GM12878 (cell line): ENCODE measurements around the gene SKIC8. TPM values are rescaled to one million over a fixed set of nuclear protein-coding genes. Genes with fewer than 3 reads are reported as not detected.

ENCODE experiments used
- BRCA1 ChIP-seq: IDR thresholded peaks from 2 replicates; pipeline ENCODE4 v1.6.1; 2011; ENCODE audit warnings: low read depth, low read length, improper control_type of control experiment
- CUX1 ChIP-seq: IDR thresholded peaks from 2 replicates; pipeline ENCODE4 v1.6.1; 2012; ENCODE audit warnings: improper control_type of control experiment, low read depth, low read length; ENCODE audit not compliant: insufficient replicate concordance
- EGR1 ChIP-seq, 2 experiments: IDR thresholded peaks; 1 replicate in 1 of 2; 2 replicates in 1 of 2; pipeline ENCODE4 v1.6.1; 2011 to 2012; ENCODE audit warnings: low read depth in 2 of 2, low read length in 2 of 2, borderline replicate concordance in 1 of 2, mild to moderate bottlenecking in 1 of 2, moderate library complexity in 1 of 2
- EP300 ChIP-seq, 2 experiments: fragments of 150-350 bp in 1 of 2; IDR thresholded peaks; 2 replicates each; pipeline ENCODE4 v1.6.1; 2011 to 2012; ENCODE audit warnings: low read depth in 2 of 2, low read length in 2 of 2, borderline replicate concordance in 1 of 2, improper control_type of control experiment in 1 of 2, inconsistent platforms in 1 of 2; ENCODE audit not compliant: control insufficient read depth in 1 of 2
- KLF5 ChIP-seq: fragments of 450-650 bp; IDR thresholded peaks from 2 replicates; pipeline ENCODE4 v1.6.1; 2014; ENCODE audit warnings: mild to moderate bottlenecking; ENCODE audit not compliant: partially characterized antibody
- NFYA ChIP-seq: IDR thresholded peaks from 2 replicates; pipeline ENCODE4 v1.6.1; 2011; ENCODE audit warnings: low read depth, mild to moderate bottlenecking, low read length, improper control_type of control experiment, borderline replicate concordance
- RAD21 ChIP-seq: IDR thresholded peaks from 2 replicates; pipeline ENCODE4 v1.6.1; 2011; ENCODE audit warnings: mild to moderate bottlenecking, low read depth, low read length, moderate library complexity; ENCODE audit not compliant: insufficient read depth
- TAF1 ChIP-seq: IDR thresholded peaks from 2 replicates; pipeline ENCODE4 v1.6.1; 2011; ENCODE audit warnings: mild to moderate bottlenecking, low read depth, low read length, borderline replicate concordance
- polyA plus RNA-seq, 11 experiments: library from polyadenylated mRNA; depleted of rRNA in 4 of 11; unstranded in 6 of 11; stranded (reverse) in 5 of 11; fragments of >200 nt; fragmentation: Nextera tagmentation in 4 of 11; fragmentation: Illumina TruSeq in 1 of 11; extraction: Ambion mirVana in 4 of 11; extraction: Trizol in 1 of 11; gene quantifications; 1 replicate in 1 of 11; 2 replicates in 10 of 11; pipeline versions ENCODE4 v1.2.1 to v1.2.3, GENCODE V29; 2011 to 2016; ENCODE audit warnings: inconsistent platforms in 2 of 11, missing spikeins in 2 of 11, low read depth in 1 of 11
- total RNA-seq, 4 experiments: library from RNA; depleted of rRNA in 3 of 4; stranded (reverse); fragments of >200 nt in 3 of 4; fragmentation: Illumina TruSeq in 1 of 4; extraction: Trizol in 1 of 4; gene quantifications; 2 replicates each; pipeline versions ENCODE4 v1.2.1 to v1.2.3, GENCODE V29; 2013 to 2021

Gene SKIC8
- total and polyA plus RNA-seq, 10 of the 15 experiments (the other 5 are each of a cell fraction or from before 2014, with no cell fraction given): 57.0 to 288 (median 128) TPM

- TF ChIP-seq CUX1 (no peak), EP300 (IDR thresholded peaks at IDR 0.05; ENCODE audit: borderline replicate concordance in 1 of 2, control insufficient read depth in 1 of 2, low read depth in 2 of 2, low read length in 2 of 2) (no peak), NFYA (no peak), BRCA1 (0 out of 2 replicates have a peak, but pooled peaks have one; percentile 10), EGR1 (IDR thresholded peaks at IDR 0.05; ENCODE audit: borderline replicate concordance in 1 of 2, low read depth in 2 of 2, low read length in 2 of 2) (peak in 1 of 2 experiments; percentile 80; a peak in 1 of 3 replicates), KLF5 (no peak), RAD21 (no peak), TAF1 (peak; percentile 85; the same call in 1 of the 2 replicates)
Observed at GRCh38 chr15:78299101-78299930, at the start of gene SKIC8 (continued).
